Measurements from ENCODE around the gene GCNA.

DNA sequence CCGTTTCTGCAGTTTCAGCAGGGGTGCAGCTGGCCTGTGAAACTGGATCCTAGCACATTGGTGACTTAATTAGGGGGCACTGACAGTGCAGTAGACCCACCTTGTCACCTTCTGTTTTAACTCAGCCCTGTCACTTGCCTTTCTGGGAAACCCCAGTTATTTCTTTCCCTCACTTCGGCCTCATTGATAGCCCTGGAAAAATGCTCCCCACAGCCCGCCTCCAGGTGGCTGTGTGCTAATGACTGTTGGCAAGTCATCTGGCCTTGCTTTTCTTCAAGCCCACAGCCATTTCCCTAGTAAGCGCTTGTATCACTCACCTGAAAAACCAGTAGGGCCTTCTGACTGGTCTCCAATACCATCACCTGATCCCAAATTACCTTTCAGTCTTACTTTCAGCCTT is 36.8 kb downstream of the GCNA start:
- TF ChIP-seq TAF1 (IDR thresholded peaks at IDR 0.05; ENCODE audit: borderline replicate concordance, low read depth, low read length) (no peak), POLR2A (IDR thresholded peaks at IDR 0.05; ENCODE audit: low read depth, low read length) (no peak)

All from GM12892 (cell line).